IMR-90 (cell line): ENCODE results near the gene TTC7B. TPM values are rescaled to one million over a fixed set of nuclear protein-coding genes. Genes with fewer than 3 reads are reported as not detected.

Source experiments
- ATAC-seq: fragments of 200-7000 bp; cut with Tn5 transposase; 2 replicates; pipeline ENCODE4 v1.9.1; 2020; ENCODE audit warnings: low read depth, mild to moderate bottlenecking, moderate library complexity
- BruUV-seq: library from RNA; stranded (reverse); fragments of 400-500 nt; replicated peaks from 2 replicates; lab custom pipeline; 2021; lab: Mats Ljungman, UMichigan
- CTCF ChIA-PET: fragments of 300-600 bp; formaldehyde crosslinking; extraction: SDS; loops from one replicate; lab custom pipeline; 2021; ENCODE audit warnings: antibody characterized with exemption; lab: Yijun Ruan, JAX
- POLR2A ChIA-PET: fragments of 300-600 bp; sonication (Branson Sonifier 250); formaldehyde crosslinking; loops from one replicate; lab custom pipeline; 2022; ENCODE audit warnings: antibody characterized with exemption; ENCODE audit not compliant: unreplicated experiment; lab: Charles Lee
- DNase-seq: peaks from one replicate; pipeline ENCODE4 v3.0.0; 2013
- H2AFZ ChIP-seq: replicated peaks from 2 replicates; pipeline ENCODE3; 2013; ENCODE audit warnings: low read length, mild to moderate bottlenecking; ENCODE audit not compliant: poor library complexity
- H2AK5ac ChIP-seq: 2 replicates; pipeline ENCODE4 v1.6.1; 2013; ENCODE audit warnings: low read depth, low read length, inconsistent platforms
- H2AK9ac ChIP-seq: replicated peaks from 2 replicates; pipeline ENCODE3; 2013; ENCODE audit warnings: mild to moderate bottlenecking, low read depth, low read length, moderate library complexity; ENCODE audit not compliant: poor library complexity
- H2BK120ac ChIP-seq: 2 replicates; pipeline ENCODE4 v1.6.1; 2013; ENCODE audit warnings: low read depth, low read length, inconsistent platforms
- H2BK15ac ChIP-seq: 3 replicates; pipeline ENCODE4 v1.6.1; 2013; ENCODE audit warnings: low read depth, low read length, inconsistent platforms
- H2BK20ac ChIP-seq: 2 replicates; pipeline ENCODE4 v1.6.1; 2013; ENCODE audit warnings: low read depth, mild to moderate bottlenecking, inconsistent platforms, low read length, moderate library complexity
- H2BK5ac ChIP-seq: 2 replicates; pipeline ENCODE4 v1.6.1; 2013; ENCODE audit warnings: mild to moderate bottlenecking, low read depth, low read length, inconsistent platforms; ENCODE audit not compliant: poor library complexity, severe bottlenecking
- H3K14ac ChIP-seq: replicated peaks from 2 replicates; pipeline ENCODE4 v1.6.1; 2013; ENCODE audit warnings: low read depth, low read length, inconsistent platforms
- H3K18ac ChIP-seq: 2 replicates; pipeline ENCODE4 v1.6.1; 2013; ENCODE audit warnings: low read depth, low read length, control low read depth
- H3K23ac ChIP-seq: 2 replicates; pipeline ENCODE4 v1.6.1; 2013; ENCODE audit warnings: low read depth, low read length, inconsistent platforms
- H3K27ac ChIP-seq: 2 replicates; pipeline ENCODE4 v1.5.1; 2013; ENCODE audit warnings: mild to moderate bottlenecking, control low read depth, low read length; ENCODE audit not compliant: insufficient read depth
- H3K27me3 ChIP-seq: 2 replicates; pipeline ENCODE4 v1.6.1; 2013; ENCODE audit warnings: low read length; ENCODE audit not compliant: control insufficient read depth, insufficient read depth
- H3K36me3 ChIP-seq: 2 replicates; pipeline ENCODE4 v1.6.1; 2013; ENCODE audit warnings: low read length, mixed read lengths; ENCODE audit not compliant: control insufficient read depth, insufficient read depth
- H3K4ac ChIP-seq: 2 replicates; pipeline ENCODE4 v1.6.1; 2013; ENCODE audit warnings: low read depth, low read length, inconsistent platforms
- H3K4me1 ChIP-seq: 2 replicates; pipeline ENCODE4 v1.6.1; 2013; ENCODE audit warnings: low read length, mixed read lengths; ENCODE audit not compliant: control insufficient read depth, insufficient read depth
- H3K4me2 ChIP-seq: 2 replicates; pipeline ENCODE4 v1.6.1; 2013; ENCODE audit warnings: low read depth, mild to moderate bottlenecking, control low read depth, low read length, moderate library complexity
- H3K4me3 ChIP-seq: 2 replicates; pipeline ENCODE4 v1.5.1; 2013; ENCODE audit warnings: low read depth, mild to moderate bottlenecking, control low read depth, low read length, moderate library complexity; ENCODE audit not compliant: insufficient read depth
- H3K56ac ChIP-seq: 2 replicates; pipeline ENCODE4 v1.6.1; 2013; ENCODE audit warnings: low read length, inconsistent platforms; ENCODE audit not compliant: insufficient read depth; ENCODE audit errors: extremely low read depth
- H3K79me1 ChIP-seq, 2 experiments: 2 replicates each; pipeline ENCODE4 v1.6.1; 2013; ENCODE audit warnings: low read length in 2 of 2, inconsistent platforms in 1 of 2, low read depth in 1 of 2
- H3K9ac ChIP-seq: 2 replicates; pipeline ENCODE4 v1.6.1; 2013; ENCODE audit warnings: low read depth, low read length, control low read depth
- H3K9me1 ChIP-seq: 2 replicates; pipeline ENCODE4 v1.6.1; 2013; ENCODE audit warnings: low read length, inconsistent platforms; ENCODE audit not compliant: insufficient read depth
- H3K9me3 ChIP-seq: 2 replicates; pipeline ENCODE4 v1.6.1; 2013; ENCODE audit warnings: low read length; ENCODE audit not compliant: control insufficient read depth, insufficient read depth
- H4K20me1 ChIP-seq: 2 replicates; pipeline ENCODE4 v1.6.1; 2013; ENCODE audit warnings: low read length, inconsistent platforms; ENCODE audit not compliant: insufficient read depth
- H4K5ac ChIP-seq: 2 replicates; pipeline ENCODE4 v1.6.1; 2013; ENCODE audit warnings: mild to moderate bottlenecking, low read depth, low read length, control low read depth
- H4K8ac ChIP-seq, 2 experiments: 2 replicates each; pipeline ENCODE4 v1.6.1; 2013; ENCODE audit warnings: low read depth in 2 of 2, low read length in 2 of 2, control low read depth in 1 of 2, inconsistent platforms in 1 of 2
- H4K91ac ChIP-seq: 2 replicates; pipeline ENCODE4 v1.6.1; 2013; ENCODE audit warnings: low read depth, low read length, inconsistent platforms; ENCODE audit not compliant: insufficient read depth
- BHLHE40 ChIP-seq: fragments of 150-350 bp; IDR thresholded peaks from 2 replicates; pipeline ENCODE4 v1.6.1; 2016; ENCODE audit warnings: mild to moderate bottlenecking, low read depth, low read length
- MAZ ChIP-seq: IDR thresholded peaks from 2 replicates; pipeline ENCODE4 v1.6.1; 2012; ENCODE audit warnings: low read depth, mild to moderate bottlenecking, low read length, improper control_type of control experiment, moderate library complexity, borderline replicate concordance
- NFE2L2 ChIP-seq: fragments of 150-350 bp; IDR thresholded peaks from 2 replicates; pipeline ENCODE4 v1.6.1; 2016; ENCODE audit warnings: low read depth, mild to moderate bottlenecking, low read length
- SMC3 ChIP-seq: fragments of 150-350 bp; IDR thresholded peaks from 2 replicates; pipeline ENCODE4 v1.6.1; 2016; ENCODE audit warnings: low read depth, mild to moderate bottlenecking, antibody characterized with exemption, low read length, moderate library complexity
- WGBS, 2 experiments: methylation state at CpG; one replicate each; pipeline versions ENCODE4 v1.1.5 to v1.1.7; 2013; ENCODE audit warnings: missing lambda C conversion rate in 2 of 2; ENCODE audit not compliant: insufficient read length in 1 of 2; ENCODE audit errors: extremely low coverage in 2 of 2; 5-methylcytosine and 5-hydroxymethylcytosine counted together
- dilution Hi-C: fragments of 300-500 bp; cut with HindIII; formaldehyde crosslinking; loops from one replicate; pipeline ENCODE4 v1.14.3; 2018; ENCODE audit warnings: low sequenced_read_pairs; ENCODE audit not compliant: unreplicated experiment
- in situ Hi-C: fragments of 300-500 bp; cut with MboI; formaldehyde crosslinking; loops from 3 replicates; pipeline ENCODE4 v1.14.3; 2019; ENCODE audit warnings: low sequenced_read_pairs, inconsistent platforms, mixed read lengths
- intact Hi-C: fragments of 100-400 bp; cut with micrococcal nuclease; formaldehyde crosslinking; loops from 2 replicates; pipeline ENCODE4 v1.10.0; 2022
- polyA plus RNA-seq, 3 experiments: library from polyadenylated mRNA; depleted of rRNA; stranded (reverse); fragments of >200 nt; gene quantifications; 2 replicates each; pipeline ENCODE4 v1.2.3, GENCODE V29; 2012; ENCODE audit warnings: low replicate concordance in 1 of 3
- total RNA-seq: library from RNA; depleted of rRNA; stranded (reverse); fragments of >200 nt; gene quantifications from 2 replicates; pipeline ENCODE4 v1.2.3, GENCODE V29; 2012

The TTC7B gene
- total and polyA plus RNA-seq, 2 of the 4 experiments (the other 2 are of a cell fraction): 18.1 to 35.3 TPM

- Histone ChIP-seq H3K4me2 (no peak overlapping the region), H2AFZ (no peak overlapping the region), H2BK15ac (no peak overlapping the region), H3K27me3 (no peaks in the 10 kb centered on the region), H4K91ac (no peak overlapping the region), H3K4me1 (peaks cover 5% of the 10 kb centered on the region; the same call in 1 of the 2 replicates), H4K20me1 (no peaks in the 10 kb centered on the region), H2AK5ac (no peak overlapping the region), H4K8ac (no peak overlapping the region), H3K9me1 (peaks cover 11% of the 10 kb centered on the region; the same call in 1 of the 2 replicates), H3K9ac (no peak overlapping the region), H3K18ac (no peak overlapping the region), H3K14ac (no peak overlapping the region), H3K36me3 (no peaks in the 10 kb centered on the region), H3K79me1 (no peaks in the 10 kb centered on the region), H3K23ac (no peak overlapping the region), H3K4me3 (no peak overlapping the region), H3K4ac (no peak overlapping the region), H3K56ac (no peak overlapping the region), H3K27ac (no peak overlapping the region), H3K9me3 (no peaks in the 10 kb centered on the region), H2BK20ac (no peak overlapping the region), H4K5ac (no peak overlapping the region), H2AK9ac (no peak overlapping the region), H2BK120ac (no peak overlapping the region), H2BK5ac (no peak overlapping the region)
- TF ChIP-seq MAZ (no peak), NFE2L2 (no peak), BHLHE40 (no peak), SMC3 (no peak)
- DNase-seq (no peak), ATAC-seq (no peak)
- in situ Hi-C loops (no loop called here), dilution Hi-C loops (no loop called here), intact Hi-C loops (no loop called here)
- POLR2A ChIA-PET: no interaction called here
- CTCF ChIA-PET: no interaction called here
- BruUV-seq: no TSS peak
- no CpG with 5 or more reads among the region's 15 CpGs for WGBS, 2 experiments
These were observed 218.3 kb downstream of the TTC7B start for GRCh38 chr14:90597961-90598360.
